CD8-positive, alpha-beta memory T cell (primary cell): Measurements from ENCODE around the gene ALDH1A1. TPM values are rescaled to one million over a fixed set of nuclear protein-coding genes. Genes with fewer than 3 reads are reported as not detected.

Source experiments
- CTCF ChIA-PET: fragments of 350-600 bp; sonication (Branson Sonifier 250); formaldehyde crosslinking; loops from one replicate; lab custom pipeline; 2021; ENCODE audit warnings: antibody characterized with exemption; lab: Charles Lee
- POLR2A ChIA-PET: fragments of 350-600 bp; sonication (Branson Sonifier 250); formaldehyde crosslinking; loops from one replicate; lab custom pipeline; 2021; ENCODE audit warnings: antibody characterized with exemption; lab: Charles Lee
- DNase-seq, 5 donors: peaks; one replicate each; pipeline versions ENCODE4 v3.0.0 to v3.0.0-alpha.2; 2020 to 2022; ENCODE audit warnings: mixed read lengths in 1 of 5
- H3K27ac ChIP-seq: one replicate; pipeline ENCODE4 v1.7.0; 2013; ENCODE audit warnings: low read depth, mild to moderate bottlenecking, low read length, moderate library complexity
- H3K27me3 ChIP-seq: 2 replicates; pipeline ENCODE4 v1.7.0; 2013; ENCODE audit warnings: low read length, mild to moderate bottlenecking; ENCODE audit not compliant: insufficient read depth, poor library complexity, severe bottlenecking
- H3K36me3 ChIP-seq: 2 replicates; pipeline ENCODE4 v1.7.0; 2013; ENCODE audit warnings: mild to moderate bottlenecking, low read length, moderate library complexity; ENCODE audit not compliant: insufficient read depth
- H3K4me1 ChIP-seq: 2 replicates; pipeline ENCODE4 v1.7.0; 2013; ENCODE audit warnings: mild to moderate bottlenecking, low read length, moderate library complexity; ENCODE audit not compliant: insufficient read depth
- H3K4me3 ChIP-seq: 2 replicates; pipeline ENCODE4 v1.7.0; 2013; ENCODE audit warnings: mild to moderate bottlenecking, low read length
- H3K9me3 ChIP-seq: 2 replicates; pipeline ENCODE4 v1.7.0; 2013; ENCODE audit warnings: mild to moderate bottlenecking, low read length
- H3K27ac Mint-ChIP-seq, 8 donors: one replicate each; pipeline ENCODE4 v1.8.0; 2020 to 2021; ENCODE audit warnings: mixed read lengths in 8 of 8, mild to moderate bottlenecking in 6 of 8, inconsistent platforms in 3 of 8, moderate library complexity in 3 of 8
- H3K27me3 Mint-ChIP-seq, 2 donors: one replicate each; pipeline ENCODE4 v1.8.0; 2020 to 2021; ENCODE audit warnings: mixed read lengths in 2 of 2, mild to moderate bottlenecking in 1 of 2, moderate library complexity in 1 of 2
- H3K36me3 Mint-ChIP-seq, 3 donors: one replicate each; pipeline ENCODE4 v1.8.0; 2020 to 2021; ENCODE audit warnings: mixed read lengths in 3 of 3, inconsistent platforms in 1 of 3, mild to moderate bottlenecking in 1 of 3
- H3K4me1 Mint-ChIP-seq, 3 donors: one replicate each; pipeline ENCODE4 v1.8.0; 2020 to 2021; ENCODE audit warnings: mixed read lengths in 3 of 3, inconsistent platforms in 1 of 3, mild to moderate bottlenecking in 1 of 3
- H3K4me3 Mint-ChIP-seq, 7 donors: one replicate each; pipeline ENCODE4 v1.8.0; 2020 to 2021; ENCODE audit warnings: mixed read lengths in 7 of 7, mild to moderate bottlenecking in 6 of 7, moderate library complexity in 4 of 7, inconsistent platforms in 2 of 7
- H3K9me3 Mint-ChIP-seq, 5 donors: one replicate each; pipeline ENCODE4 v1.8.0; 2020 to 2022; ENCODE audit warnings: mixed read lengths in 5 of 5, mild to moderate bottlenecking in 3 of 5, moderate library complexity in 2 of 5, inconsistent platforms in 1 of 5
- polyA plus RNA-seq: library from polyadenylated mRNA; unstranded; fragments of 300-500 nt; fragmentation: Illumina TruSeq; gene quantifications from one replicate; pipeline ENCODE4 v1.2.3, GENCODE V29; 2021
- total RNA-seq, 2 experiments: library from RNA; stranded (reverse); gene quantifications; one replicate each; pipeline ENCODE4 v1.2.3, GENCODE V29; 2021

The ALDH1A1 gene
- total and polyA plus RNA-seq, 3 experiments from 2014 or later = 0.26 to 0.62 TPM; not detected in 1

- Histone ChIP-seq H3K27ac (no peak overlapping the region), H3K9me3 (no peaks in the 10 kb centered on the region), H3K27me3 (no peaks in the 10 kb centered on the region), H3K36me3 (no peaks in the 10 kb centered on the region), H3K4me1 (no peaks in the 10 kb centered on the region), H3K4me3 (no peak overlapping the region)
- H3K36me3 Mint-ChIP-seq = no peaks in the 10 kb centered on the region
- H3K9me3 Mint-ChIP-seq = peaks cover 0 to 3% (median 0%) of the 10 kb centered on the region in 5 donors
- DNase-seq = no peak
- H3K4me3 Mint-ChIP-seq = no peak overlapping the region
- peaks cover 0 to 10% of the 10 kb centered on the region in 2 donors for H3K27me3 Mint-ChIP-seq
- ChIA-PET CTCF (no interaction called here), POLR2A (no interaction called here)
- no peak overlapping the region for H3K27ac Mint-ChIP-seq
- no peaks in the 10 kb centered on the region for H3K4me1 Mint-ChIP-seq
Observed at GRCh38 chr9:72972636-72973035, 19.8 kb upstream of the ALDH1A1 start.

GRCh38 chr9:72971411-72971810, 18.6 kb upstream of the ALDH1A1 start:
- Mint-ChIP-seq H3K27ac (no peak overlapping the region), H3K36me3 (no peaks in the 10 kb centered on the region), H3K4me3 (no peak overlapping the region), H3K27me3 (peaks cover 0 to 10% of the 10 kb centered on the region in 2 donors), H3K9me3 (peaks cover 0 to 3% (median 0%) of the 10 kb centered on the region in 5 donors), H3K4me1 (no peaks in the 10 kb centered on the region)
- Histone ChIP-seq H3K36me3 (no peaks in the 10 kb centered on the region), H3K27ac (no peak overlapping the region), H3K27me3 (no peaks in the 10 kb centered on the region), H3K9me3 (no peaks in the 10 kb centered on the region), H3K4me1 (no peaks in the 10 kb centered on the region), H3K4me3 (no peak overlapping the region)
- POLR2A ChIA-PET = no interaction called here
- DNase-seq = no peak
- CTCF ChIA-PET = no interaction called here

- Histone ChIP-seq H3K9me3 (no peaks in the 10 kb centered on the region), H3K27me3 (no peaks in the 10 kb centered on the region), H3K4me1 (no peaks in the 10 kb centered on the region), H3K4me3 (no peak overlapping the region), H3K27ac (no peak overlapping the region), H3K36me3 (no peaks in the 10 kb centered on the region)
- ChIA-PET POLR2A (no interaction called here), CTCF (interaction anchor here (1.3 kb wide), 1 partner anchor 13 kb away, joined by 3 read pairs; no protein-coding TSS in a partner anchor)
- Mint-ChIP-seq H3K4me3 (no peak overlapping the region), H3K4me1 (no peaks in the 10 kb centered on the region), H3K36me3 (no peaks in the 10 kb centered on the region), H3K9me3 (peaks cover 3 to 8% (median 5%) of the 10 kb centered on the region in 5 donors), H3K27me3 (peaks cover 1 to 2% of the 10 kb centered on the region in 2 donors), H3K27ac (no peak overlapping the region)
- no peak for DNase-seq
Observed at GRCh38 chr9:72960446-72960845, 7.6 kb upstream of the ALDH1A1 start.

- peaks cover 3 to 8% (median 5%) of the 10 kb centered on the region in 5 donors for H3K9me3 Mint-ChIP-seq
- no peak overlapping the region for H3K4me3 Mint-ChIP-seq
- Histone ChIP-seq H3K36me3 (no peaks in the 10 kb centered on the region), H3K4me1 (no peaks in the 10 kb centered on the region), H3K27ac (no peak overlapping the region), H3K4me3 (no peak overlapping the region), H3K9me3 (no peaks in the 10 kb centered on the region), H3K27me3 (no peaks in the 10 kb centered on the region)
- DNase-seq = no peak
- peaks cover 0 to 3% (median 0%) of the 10 kb centered on the region in 3 donors for H3K4me1 Mint-ChIP-seq
- H3K36me3 Mint-ChIP-seq = no peaks in the 10 kb centered on the region
- ChIA-PET POLR2A (no interaction called here), CTCF (no interaction called here)
- H3K27ac Mint-ChIP-seq = no peak overlapping the region
- peaks cover 4 to 10% of the 10 kb centered on the region in 2 donors for H3K27me3 Mint-ChIP-seq
Observed at GRCh38 chr9:72958485-72959281, 5.8 kb upstream of the ALDH1A1 start.

- no peak overlapping the region for H3K27ac ChIP-seq
- POLR2A ChIA-PET = no interaction called here
Observed at GRCh38 chr9:72955571-72955970, 2.7 kb upstream of the ALDH1A1 start.

GRCh38 chr9:72955126-72955455, 2.2 kb upstream of the ALDH1A1 start:
- no peaks in the 10 kb centered on the region for H3K9me3 ChIP-seq
- Mint-ChIP-seq H3K4me3 (no peak overlapping the region), H3K9me3 (peaks cover 2 to 8% (median 4%) of the 10 kb centered on the region in 5 donors), H3K27ac (no peak overlapping the region), H3K4me1 (peaks cover 5 to 24% (median 14%) of the 10 kb centered on the region in 3 donors), H3K27me3 (peaks cover 4 to 10% of the 10 kb centered on the region in 2 donors), H3K36me3 (no peaks in the 10 kb centered on the region)
- no peak overlapping the region for H3K27ac ChIP-seq
- CTCF ChIA-PET = no interaction called here
- H3K4me1 ChIP-seq = no peaks in the 10 kb centered on the region
- DNase-seq = no peak
- H3K4me3 ChIP-seq = no peak overlapping the region
- H3K27me3 ChIP-seq = no peaks in the 10 kb centered on the region
- POLR2A ChIA-PET = no interaction called here
- H3K36me3 ChIP-seq = no peaks in the 10 kb centered on the region

More at GRCh38 chr9:72955571-72955970, 2.7 kb upstream of the ALDH1A1 start:
- H3K27ac Mint-ChIP-seq = no peak overlapping the region
- Histone ChIP-seq H3K4me3 (no peak overlapping the region), H3K36me3 (no peaks in the 10 kb centered on the region), H3K27me3 (no peaks in the 10 kb centered on the region), H3K9me3 (no peaks in the 10 kb centered on the region), H3K4me1 (no peaks in the 10 kb centered on the region)
- no peak for DNase-seq
- H3K9me3 Mint-ChIP-seq = peaks cover 2 to 8% (median 4%) of the 10 kb centered on the region in 5 donors
- H3K4me1 Mint-ChIP-seq = peaks cover 5 to 24% (median 14%) of the 10 kb centered on the region in 3 donors
- no peaks in the 10 kb centered on the region for H3K36me3 Mint-ChIP-seq
- CTCF ChIA-PET = no interaction called here
- H3K4me3 Mint-ChIP-seq = no peak overlapping the region
- peaks cover 4 to 10% of the 10 kb centered on the region in 2 donors for H3K27me3 Mint-ChIP-seq

- DNase-seq = no peak
- peaks cover 2 to 6% (median 4%) of the 10 kb centered on the region in 5 donors for H3K9me3 Mint-ChIP-seq
- peaks cover 4 to 14% of the 10 kb centered on the region in 2 donors for H3K27me3 Mint-ChIP-seq
- Histone ChIP-seq H3K9me3 (no peaks in the 10 kb centered on the region), H3K36me3 (no peaks in the 10 kb centered on the region), H3K4me3 (no peak overlapping the region), H3K27me3 (no peaks in the 10 kb centered on the region), H3K4me1 (no peaks in the 10 kb centered on the region), H3K27ac (no peak overlapping the region)
- ChIA-PET POLR2A (no interaction called here), CTCF (no interaction called here)
- H3K36me3 Mint-ChIP-seq = no peaks in the 10 kb centered on the region
- H3K4me3 Mint-ChIP-seq = no peak overlapping the region
- H3K27ac Mint-ChIP-seq = no peak overlapping the region
- H3K4me1 Mint-ChIP-seq = peaks cover 5 to 24% (median 14%) of the 10 kb centered on the region in 3 donors
Observed at GRCh38 chr9:72954431-72955125, 1.7 kb upstream of the ALDH1A1 start.

GRCh38 chr9:72952381-72952690, 517 bp downstream of the ALDH1A1 start:
- Mint-ChIP-seq H3K9me3 (peaks cover 0 to 2% (median 0%) of the 10 kb centered on the region in 5 donors), H3K4me1 (peaks cover 5 to 24% (median 14%) of the 10 kb centered on the region in 3 donors), H3K36me3 (no peaks in the 10 kb centered on the region), H3K27ac (no peak overlapping the region), H3K4me3 (no peak overlapping the region), H3K27me3 (peaks cover 8 to 32% of the 10 kb centered on the region in 2 donors)
- H3K4me1 ChIP-seq = no peaks in the 10 kb centered on the region
- no peaks in the 10 kb centered on the region for H3K36me3 ChIP-seq
- DNase-seq = no peak
- CTCF ChIA-PET = no interaction called here
- H3K4me3 ChIP-seq = no peak overlapping the region
- POLR2A ChIA-PET = no interaction called here
- no peaks in the 10 kb centered on the region for H3K9me3 ChIP-seq
- H3K27me3 ChIP-seq = no peaks in the 10 kb centered on the region
- H3K27ac ChIP-seq = no peak overlapping the region
